H9 (cell line): ENCODE measurements around the gene NTSR2. TPM values are rescaled to one million over a fixed set of nuclear protein-coding genes. Genes with fewer than 3 reads are reported as not detected.

Source experiments
- DNase-seq: peaks from one replicate; pipeline ENCODE4 v3.0.0-alpha.2; 2017
- H2AFZ ChIP-seq: one replicate; pipeline ENCODE4 v1.6.1; 2013; ENCODE audit warnings: mild to moderate bottlenecking, low read length, control low read depth, moderate library complexity
- H2AK5ac ChIP-seq: 2 replicates; pipeline ENCODE4 v1.6.1; 2013; ENCODE audit warnings: low read length, control low read depth, mixed read lengths; ENCODE audit not compliant: insufficient read length
- H2BK120ac ChIP-seq: one replicate; pipeline ENCODE4 v1.6.1; 2013; ENCODE audit warnings: low read depth, mild to moderate bottlenecking, low read length, control low read depth, inconsistent platforms; ENCODE audit not compliant: poor library complexity, severe bottlenecking
- H2BK12ac ChIP-seq: 2 replicates; pipeline ENCODE4 v1.6.1; 2013; ENCODE audit warnings: low read length, control low read depth, mixed read lengths, low read depth; ENCODE audit not compliant: insufficient read length
- H2BK15ac ChIP-seq: 2 replicates; pipeline ENCODE4 v1.6.1; 2013; ENCODE audit warnings: low read depth, low read length, control low read depth
- H2BK20ac ChIP-seq: one replicate; pipeline ENCODE4 v1.6.1; 2013; ENCODE audit warnings: low read depth, mild to moderate bottlenecking, low read length, control low read depth, inconsistent platforms; ENCODE audit not compliant: poor library complexity, severe bottlenecking
- H2BK5ac ChIP-seq: 2 replicates; pipeline ENCODE4 v1.6.1; 2013; ENCODE audit warnings: low read length, control low read depth, mixed read lengths; ENCODE audit not compliant: insufficient read length
- H3K14ac ChIP-seq: 2 replicates; pipeline ENCODE4 v1.6.1; 2013; ENCODE audit warnings: low read length, control low read depth; ENCODE audit not compliant: insufficient read depth
- H3K18ac ChIP-seq: 2 replicates; pipeline ENCODE4 v1.6.1; 2013; ENCODE audit warnings: low read depth, mild to moderate bottlenecking, mixed read lengths, low read length, control low read depth; ENCODE audit not compliant: insufficient read length
- H3K23ac ChIP-seq: 2 replicates; pipeline ENCODE4 v1.6.1; 2013; ENCODE audit warnings: low read length, control low read depth, mixed read lengths, low read depth; ENCODE audit not compliant: insufficient read length
- H3K23me2 ChIP-seq: 2 replicates; pipeline ENCODE4 v1.6.1; 2013; ENCODE audit warnings: low read depth, mild to moderate bottlenecking, mixed read lengths, low read length, control low read depth; ENCODE audit not compliant: insufficient read length, poor library complexity, severe bottlenecking
- H3K27ac ChIP-seq: 2 replicates; pipeline ENCODE4 v1.5.1; 2013; ENCODE audit warnings: low read length, control low read depth, mixed read lengths, low read depth; ENCODE audit not compliant: insufficient read length
- H3K27me3 ChIP-seq: 2 replicates; pipeline ENCODE4 v1.6.1; 2013; ENCODE audit warnings: low read length, control low read depth, inconsistent platforms; ENCODE audit not compliant: insufficient read depth
- H3K4ac ChIP-seq: 2 replicates; pipeline ENCODE4 v1.6.1; 2013; ENCODE audit warnings: low read depth, mild to moderate bottlenecking, control low read depth, inconsistent platforms, low read length, moderate library complexity
- H3K4me1 ChIP-seq: 2 replicates; pipeline ENCODE4 v1.6.1; 2013; ENCODE audit warnings: low read length, control low read depth, inconsistent platforms; ENCODE audit not compliant: insufficient read depth
- H3K4me2 ChIP-seq: 2 replicates; pipeline ENCODE4 v1.6.1; 2013; ENCODE audit warnings: low read length, control low read depth, mixed read lengths; ENCODE audit not compliant: insufficient read length, insufficient read depth
- H3K56ac ChIP-seq: 2 replicates; pipeline ENCODE4 v1.6.1; 2013; ENCODE audit warnings: low read depth, mild to moderate bottlenecking, mixed read lengths, low read length, control low read depth; ENCODE audit not compliant: insufficient read length
- H3K79me1 ChIP-seq: 2 replicates; pipeline ENCODE4 v1.6.1; 2013; ENCODE audit warnings: low read depth, mild to moderate bottlenecking, moderate library complexity, low read length, control low read depth, inconsistent platforms; ENCODE audit not compliant: insufficient read depth, poor library complexity, severe bottlenecking
- H3K79me2 ChIP-seq: 2 replicates; pipeline ENCODE4 v1.6.1; 2013; ENCODE audit warnings: low read length, control low read depth, inconsistent platforms; ENCODE audit not compliant: insufficient read depth
- H3K9ac ChIP-seq: 2 replicates; pipeline ENCODE4 v1.6.1; 2013; ENCODE audit warnings: low read length, control low read depth, mixed read lengths; ENCODE audit not compliant: insufficient read length; ENCODE audit errors: extremely low read depth
- H3K9me3 ChIP-seq: one replicate; pipeline ENCODE4 v1.6.1; 2013; ENCODE audit warnings: low read depth, low read length, inconsistent platforms; ENCODE audit not compliant: control insufficient read depth
- H3T11ph ChIP-seq: one replicate; pipeline ENCODE4 v1.6.1; 2013; ENCODE audit warnings: mild to moderate bottlenecking, low read length, control low read depth, inconsistent platforms
- H4K20me1 ChIP-seq: one replicate; pipeline ENCODE4 v1.6.1; 2013; ENCODE audit not compliant: control insufficient read depth, insufficient read length, insufficient read depth
- H4K5ac ChIP-seq: 2 replicates; pipeline ENCODE4 v1.6.1; 2013; ENCODE audit warnings: low read depth, mild to moderate bottlenecking, mixed read lengths, low read length, control low read depth; ENCODE audit not compliant: insufficient read length
- H4K8ac ChIP-seq: replicated peaks from 2 replicates; pipeline ENCODE4 v1.6.1; 2013; ENCODE audit warnings: low read length, control low read depth, mixed read lengths, low read depth; ENCODE audit not compliant: insufficient read length
- H4K91ac ChIP-seq: 2 replicates; pipeline ENCODE4 v1.6.1; 2013; ENCODE audit warnings: low read depth, mild to moderate bottlenecking, moderate library complexity, mixed read lengths, low read length, control low read depth; ENCODE audit not compliant: insufficient read length
- H3K27ac Mint-ChIP-seq, 3 experiments: 2 replicates in 2 of 3; 3 replicates in 1 of 3; pipeline ENCODE4 v1.8.0; 2020 to 2021; ENCODE audit warnings: mixed read lengths in 3 of 3, mild to moderate bottlenecking in 1 of 3, moderate library complexity in 1 of 3
- H3K27me3 Mint-ChIP-seq: 2 replicates; pipeline ENCODE4 v1.8.0; 2021; ENCODE audit warnings: low read depth, mild to moderate bottlenecking, moderate library complexity, mixed read lengths
- H3K36me3 Mint-ChIP-seq, 3 experiments: 2 replicates in 2 of 3; 3 replicates in 1 of 3; pipeline ENCODE4 v1.8.0; 2020 to 2021; ENCODE audit warnings: low read depth in 3 of 3, mixed read lengths in 3 of 3; ENCODE audit not compliant: insufficient read depth in 1 of 3
- H3K4me1 Mint-ChIP-seq, 2 experiments: 2 replicates each; pipeline ENCODE4 v1.8.0; 2020; ENCODE audit warnings: mixed read lengths in 2 of 2
- H3K4me3 Mint-ChIP-seq, 2 experiments: 2 replicates in 1 of 2; 3 replicates in 1 of 2; pipeline ENCODE4 v1.8.0; 2020 to 2021; ENCODE audit warnings: mild to moderate bottlenecking in 2 of 2, mixed read lengths in 2 of 2, moderate library complexity in 1 of 2
- H3K9me3 Mint-ChIP-seq, 2 experiments: 2 replicates in 1 of 2; 3 replicates in 1 of 2; pipeline ENCODE4 v1.8.0; 2020; ENCODE audit warnings: mild to moderate bottlenecking in 2 of 2, mixed read lengths in 2 of 2, moderate library complexity in 1 of 2
- WGBS: extraction: QIAGEN DNeasy Blood & Tissue Kit; methylation state at CpG from one replicate; pipeline ENCODE4 v1.1.7; 2013; ENCODE audit warnings: missing lambda C conversion rate, low lambda C conversion rate, mixed read lengths; ENCODE audit not compliant: insufficient read length; ENCODE audit errors: extremely low coverage; 5-methylcytosine and 5-hydroxymethylcytosine counted together
- total RNA-seq: library from RNA; stranded (reverse); gene quantifications from 2 replicates; pipeline ENCODE4 v1.2.1, GENCODE V29; 2021
- TF ChIP-seq, protein P1 (sequence below): fragments of 200-600 bp; sonication (generic); conservative IDR thresholded peaks from 3 replicates; pipeline ENCODE4 v1.8.0; 2021; ENCODE audit warnings: antibody characterized with exemption, mild to moderate bottlenecking

NTSR2 gene
- total RNA-seq, 1 experiment from 2014 or later, result not detected

DNA sequence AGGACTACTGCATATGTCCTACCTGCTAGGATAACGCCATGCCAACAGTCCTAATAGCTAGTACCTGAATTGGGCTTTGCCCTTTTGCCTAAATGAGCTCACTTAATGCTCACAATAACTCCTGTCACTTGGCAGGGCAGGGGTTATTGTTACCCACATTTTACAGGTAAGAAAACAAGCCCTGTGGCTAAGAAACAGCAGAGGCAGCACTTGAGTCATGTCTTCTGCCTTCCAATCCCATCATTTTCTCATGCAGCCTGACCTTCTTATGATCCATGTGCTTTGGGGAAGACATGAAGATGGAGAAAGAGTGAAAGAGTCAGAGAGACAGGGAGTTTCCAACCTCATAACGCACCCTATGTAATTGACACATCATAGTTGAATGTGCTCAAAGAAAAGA is 42.9 kb upstream of the NTSR2 start:
- no peak overlapping the region for H2AK5ac ChIP-seq
- no peaks in the 10 kb centered on the region for H3K4me1 ChIP-seq
- H3K9ac ChIP-seq, result no peak overlapping the region
- H4K91ac ChIP-seq, result no peak overlapping the region
- no peak overlapping the region for H4K5ac ChIP-seq
- H3K27me3 ChIP-seq, result no peaks in the 10 kb centered on the region
- no peak overlapping the region for H2BK120ac ChIP-seq
- no peak overlapping the region for H2BK5ac ChIP-seq
- Mint-ChIP-seq H3K36me3 (no peaks in the 10 kb centered on the region; a peak in 2 of 7 replicates), H3K27ac (no peak overlapping the region), H3K27me3 (peaks cover 6% of the 10 kb centered on the region; the same call in 1 of the 2 replicates), H3K4me1 (peaks cover 0 to 2% of the 10 kb centered on the region in 2 experiments; a peak in 1 of 4 replicates), H3K9me3 (no peaks in the 10 kb centered on the region), H3K4me3 (no peak overlapping the region)
- H2AFZ ChIP-seq, result no peak overlapping the region
- H3K23me2 ChIP-seq, result no peaks in the 10 kb centered on the region
- H2BK20ac ChIP-seq, result no peak overlapping the region
- H3K14ac ChIP-seq, result no peak overlapping the region
- no peak overlapping the region for H3K56ac ChIP-seq
- no peak overlapping the region for H4K8ac ChIP-seq
- no peaks in the 10 kb centered on the region for H3K9me3 ChIP-seq
- DNase-seq, result no peak
- TF ChIP-seq, protein P1, sequence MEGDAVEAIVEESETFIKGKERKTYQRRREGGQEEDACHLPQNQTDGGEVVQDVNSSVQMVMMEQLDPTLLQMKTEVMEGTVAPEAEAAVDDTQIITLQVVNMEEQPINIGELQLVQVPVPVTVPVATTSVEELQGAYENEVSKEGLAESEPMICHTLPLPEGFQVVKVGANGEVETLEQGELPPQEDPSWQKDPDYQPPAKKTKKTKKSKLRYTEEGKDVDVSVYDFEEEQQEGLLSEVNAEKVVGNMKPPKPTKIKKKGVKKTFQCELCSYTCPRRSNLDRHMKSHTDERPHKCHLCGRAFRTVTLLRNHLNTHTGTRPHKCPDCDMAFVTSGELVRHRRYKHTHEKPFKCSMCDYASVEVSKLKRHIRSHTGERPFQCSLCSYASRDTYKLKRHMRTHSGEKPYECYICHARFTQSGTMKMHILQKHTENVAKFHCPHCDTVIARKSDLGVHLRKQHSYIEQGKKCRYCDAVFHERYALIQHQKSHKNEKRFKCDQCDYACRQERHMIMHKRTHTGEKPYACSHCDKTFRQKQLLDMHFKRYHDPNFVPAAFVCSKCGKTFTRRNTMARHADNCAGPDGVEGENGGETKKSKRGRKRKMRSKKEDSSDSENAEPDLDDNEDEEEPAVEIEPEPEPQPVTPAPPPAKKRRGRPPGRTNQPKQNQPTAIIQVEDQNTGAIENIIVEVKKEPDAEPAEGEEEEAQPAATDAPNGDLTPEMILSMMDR, result no peak
- no peaks in the 10 kb centered on the region for H3K79me1 ChIP-seq
- no CpG with 5 or more reads among the region's 2 CpGs for WGBS
- no peaks in the 10 kb centered on the region for H3K79me2 ChIP-seq
- H3K23ac ChIP-seq, result no peak overlapping the region
- H3K27ac ChIP-seq, result no peak overlapping the region
- H2BK12ac ChIP-seq, result no peak overlapping the region
- no peaks in the 10 kb centered on the region for H4K20me1 ChIP-seq
- H3T11ph ChIP-seq, result no peak overlapping the region
- H2BK15ac ChIP-seq, result no peak overlapping the region
- no peak overlapping the region for H3K4me2 ChIP-seq
- no peak overlapping the region for H3K4ac ChIP-seq
- no peak overlapping the region for H3K18ac ChIP-seq
